HepG2 (cell line): ENCODE data around the gene FOXA1. TPM values are rescaled to one million over a fixed set of nuclear protein-coding genes. Genes with fewer than 3 reads are reported as not detected.

ENCODE experiments used
- CENPBD1 ChIP-seq: sonication (generic); formaldehyde crosslinking; IDR thresholded peaks from 2 replicates; pipeline ENCODE4 v1.8.0; 2022; ENCODE audit warnings: missing genetic modification reagents, low read depth, mild to moderate bottlenecking, borderline replicate concordance
- CREB1 ChIP-seq, 2 experiments: fragments of 450-650 bp in 1 of 2; IDR thresholded peaks; 2 replicates each; pipeline ENCODE4 v1.6.1; 2016 to 2017; ENCODE audit warnings: control low read depth in 1 of 2, mild to moderate bottlenecking in 1 of 2, missing compliant biosample characterization in 1 of 2, missing genetic modification characterization in 1 of 2
- DNMT3B ChIP-seq: conservative IDR thresholded peaks from 2 replicates; pipeline ENCODE4 v1.6.1; 2016; ENCODE audit warnings: missing biosample characterization, control low read depth
- E2F5 ChIP-seq: sonication (generic); formaldehyde crosslinking; conservative IDR thresholded peaks from 2 replicates; pipeline ENCODE4 v1.4.0; 2020; ENCODE audit warnings: missing genetic modification reagents
- FOXK2 ChIP-seq: fragments of 450-650 bp; IDR thresholded peaks from 2 replicates; pipeline ENCODE4 v1.6.1; 2016
- FOXP1 ChIP-seq, 2 experiments: fragments of 450-650 bp in 1 of 2; IDR thresholded peaks; 2 replicates each; pipeline ENCODE4 v1.6.1; 2017 to 2018; ENCODE audit warnings: antibody characterized with exemption in 1 of 2
- HHEX ChIP-seq: IDR thresholded peaks from 2 replicates; pipeline ENCODE4 v1.6.1; 2016; ENCODE audit warnings: control low read depth
- IKZF1 ChIP-seq: fragments of 450-650 bp; IDR thresholded peaks from 2 replicates; pipeline ENCODE4 v1.7.1; 2016
- JUND ChIP-seq: sonication (generic); formaldehyde crosslinking; IDR thresholded peaks from 2 replicates; pipeline ENCODE4 v1.8.0; 2022; ENCODE audit warnings: mild to moderate bottlenecking, missing genetic modification reagents
- REST ChIP-seq, 2 experiments: IDR thresholded peaks; 2 replicates each; pipeline ENCODE4 v1.6.1; 2011 to 2012; ENCODE audit warnings: low read length in 2 of 2, borderline replicate concordance in 1 of 2, low read depth in 1 of 2, mild to moderate bottlenecking in 1 of 2, moderate library complexity in 1 of 2
- RFX1 ChIP-seq: fragments of 450-650 bp; IDR thresholded peaks from 2 replicates; pipeline ENCODE4 v1.6.1; 2017
- SIN3B ChIP-seq: fragments of 150-350 bp; IDR thresholded peaks from 2 replicates; pipeline ENCODE4 v1.6.1; 2014; ENCODE audit warnings: low read length
- SIX1 ChIP-seq: sonication (generic); formaldehyde crosslinking; IDR thresholded peaks from 2 replicates; pipeline ENCODE4 v1.4.0; 2020; ENCODE audit warnings: missing genetic modification reagents, borderline replicate concordance
- SMARCE1 ChIP-seq: fragments of 450-650 bp; IDR thresholded peaks from 2 replicates; pipeline ENCODE4 v1.6.1; 2017; ENCODE audit warnings: borderline replicate concordance
- SUZ12 ChIP-seq: fragments of 150-350 bp; IDR thresholded peaks from 2 replicates; pipeline ENCODE4 v1.6.1; 2014; ENCODE audit warnings: low read depth, low read length
- TMF1 ChIP-seq: sonication (generic); formaldehyde crosslinking; IDR thresholded peaks from 2 replicates; pipeline ENCODE4 v1.8.1; 2022; ENCODE audit warnings: low read depth, missing genetic modification reagents
- ZNF234 ChIP-seq: sonication (generic); formaldehyde crosslinking; conservative IDR thresholded peaks from 2 replicates; pipeline ENCODE4 v1.5.1; 2020; ENCODE audit warnings: mild to moderate bottlenecking, missing genetic modification reagents
- ZNF678 ChIP-seq: sonication (generic); formaldehyde crosslinking; IDR thresholded peaks from 2 replicates; pipeline ENCODE4 v1.4.0; 2020; ENCODE audit warnings: mild to moderate bottlenecking, missing genetic modification reagents
- ZSCAN20 ChIP-seq: sonication (generic); formaldehyde crosslinking; IDR thresholded peaks from 2 replicates; pipeline ENCODE4 v1.4.0; 2020; ENCODE audit warnings: missing genetic modification reagents, mild to moderate bottlenecking, borderline replicate concordance
- polyA plus RNA-seq, 8 experiments: library from polyadenylated mRNA; depleted of rRNA in 3 of 8; stranded (reverse) in 7 of 8; unstranded in 1 of 8; fragments of >200 nt; fragmentation: Illumina TruSeq in 4 of 8; extraction: Trizol in 4 of 8; gene quantifications; 2 replicates each; pipeline versions ENCODE4 v1.2.1 to v1.2.3, GENCODE V29; 2011 to 2016; ENCODE audit warnings: low read depth in 4 of 8, missing spikeins in 1 of 8, mixed read lengths in 1 of 8; ENCODE audit not compliant: insufficient read depth in 1 of 8
- total RNA-seq, 5 experiments: library from RNA; depleted of rRNA; stranded (reverse); fragments of >200 nt; fragmentation: Illumina TruSeq; extraction: Trizol; gene quantifications; 2 replicates each; pipeline ENCODE4 v1.2.3, GENCODE V29; 2016; ENCODE audit warnings: low read depth in 1 of 5
- TF ChIP-seq, protein P1 (sequence below): sonication (generic); formaldehyde crosslinking; conservative IDR thresholded peaks from 2 replicates; pipeline ENCODE4 v1.8.0; 2022; ENCODE audit warnings: low read depth, missing genetic modification reagents
- TF ChIP-seq, protein P2 (sequence below): sonication (generic); formaldehyde crosslinking; IDR thresholded peaks from 2 replicates; pipeline ENCODE4 v1.5.0; 2020; ENCODE audit warnings: mild to moderate bottlenecking, missing genetic modification reagents

Gene FOXA1
- total and polyA plus RNA-seq, 2 of the 13 experiments (the other 11 are each of a cell fraction or from before 2014, with no cell fraction given), result 43.4 to 58.6 TPM

- TF ChIP-seq REST (IDR thresholded peaks at IDR 0.05; ENCODE audit: borderline replicate concordance in 1 of 2, low read depth in 1 of 2, low read length in 2 of 2) (peak in 1 of 2 experiments; percentile 51; a peak in 1 of 4 replicates), SIN3B (no peak), ZNF234 (no peak), DNMT3B (CRISPR knock-in tag) (peak; percentile 30; the same call in 1 of the 2 replicates), RFX1 (no peak), HHEX (CRISPR knock-in tag) (0 out of 2 replicates have a peak, but pooled peaks have one; percentile 11), JUND (CRISPR knock-in tag) (0 out of 2 replicates have a peak, but pooled peaks have one; percentile 34), ZSCAN20 (peak; percentile 78; the same call in 1 of the 2 replicates), SIX1 (CRISPR knock-in tag) (no peak; the same call in 1 of the 2 replicates), CENPBD1 (CRISPR knock-in tag) (peak; percentile 59; the same call in 1 of the 2 replicates), ZNF678 (peak; percentile 89; the same call in 1 of the 2 replicates), E2F5 (CRISPR knock-in tag) (peak; percentile 92), SUZ12 (no peak), IKZF1 (no peak), CREB1 (IDR thresholded peaks at IDR 0.05) (peak; percentile 91), CREB1 (CRISPR knock-in tag; IDR thresholded peaks at IDR 0.05) (no peak), TMF1 (CRISPR knock-in tag) (no peak; the same call in 1 of the 2 replicates), FOXP1 (IDR thresholded peaks at IDR 0.05) (no peak), FOXP1 (CRISPR knock-in tag; IDR thresholded peaks at IDR 0.05) (peak; percentile 72), FOXK2 (peak; percentile 38; the same call in 1 of the 2 replicates), SMARCE1 (no peak)
- TF ChIP-seq, protein P1, sequence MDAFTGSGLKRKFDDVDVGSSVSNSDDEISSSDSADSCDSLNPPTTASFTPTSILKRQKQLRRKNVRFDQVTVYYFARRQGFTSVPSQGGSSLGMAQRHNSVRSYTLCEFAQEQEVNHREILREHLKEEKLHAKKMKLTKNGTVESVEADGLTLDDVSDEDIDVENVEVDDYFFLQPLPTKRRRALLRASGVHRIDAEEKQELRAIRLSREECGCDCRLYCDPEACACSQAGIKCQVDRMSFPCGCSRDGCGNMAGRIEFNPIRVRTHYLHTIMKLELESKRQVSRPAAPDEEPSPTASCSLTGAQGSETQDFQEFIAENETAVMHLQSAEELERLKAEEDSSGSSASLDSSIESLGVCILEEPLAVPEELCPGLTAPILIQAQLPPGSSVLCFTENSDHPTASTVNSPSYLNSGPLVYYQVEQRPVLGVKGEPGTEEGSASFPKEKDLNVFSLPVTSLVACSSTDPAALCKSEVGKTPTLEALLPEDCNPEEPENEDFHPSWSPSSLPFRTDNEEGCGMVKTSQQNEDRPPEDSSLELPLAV (CRISPR knock-in tag), result no peak
- TF ChIP-seq, protein P2, sequence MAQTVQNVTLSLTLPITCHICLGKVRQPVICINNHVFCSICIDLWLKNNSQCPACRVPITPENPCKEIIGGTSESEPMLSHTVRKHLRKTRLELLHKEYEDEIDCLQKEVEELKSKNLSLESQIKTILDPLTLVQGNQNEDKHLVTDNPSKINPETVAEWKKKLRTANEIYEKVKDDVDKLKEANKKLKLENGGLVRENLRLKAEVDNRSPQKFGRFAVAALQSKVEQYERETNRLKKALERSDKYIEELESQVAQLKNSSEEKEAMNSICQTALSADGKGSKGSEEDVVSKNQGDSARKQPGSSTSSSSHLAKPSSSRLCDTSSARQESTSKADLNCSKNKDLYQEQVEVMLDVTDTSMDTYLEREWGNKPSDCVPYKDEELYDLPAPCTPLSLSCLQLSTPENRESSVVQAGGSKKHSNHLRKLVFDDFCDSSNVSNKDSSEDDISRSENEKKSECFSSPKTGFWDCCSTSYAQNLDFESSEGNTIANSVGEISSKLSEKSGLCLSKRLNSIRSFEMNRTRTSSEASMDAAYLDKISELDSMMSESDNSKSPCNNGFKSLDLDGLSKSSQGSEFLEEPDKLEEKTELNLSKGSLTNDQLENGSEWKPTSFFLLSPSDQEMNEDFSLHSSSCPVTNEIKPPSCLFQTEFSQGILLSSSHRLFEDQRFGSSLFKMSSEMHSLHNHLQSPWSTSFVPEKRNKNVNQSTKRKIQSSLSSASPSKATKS (CRISPR knock-in tag), result peak; percentile 64; the same call in 1 of the 2 replicates
Observed at GRCh38 chr14:37595809-37596621, 966 bp upstream of the FOXA1 start (continued).
